GM23248 (cell line): ENCODE results near the gene ABL2. TPM values are rescaled to one million over a fixed set of nuclear protein-coding genes. Genes with fewer than 3 reads are reported as not detected.

ENCODE experiments used
- DNase-seq: peaks from one replicate; pipeline ENCODE4 v3.0.0-alpha.2; 2015
- H2AFZ ChIP-seq: fragments of 200-600 bp; sonication (generic); 2 replicates; pipeline ENCODE4 v1.6.1; 2016; ENCODE audit warnings: antibody characterized with exemption
- H3F3A ChIP-seq: fragments of 200-600 bp; sonication (generic); 2 replicates; pipeline ENCODE4 v1.6.1; 2016; ENCODE audit warnings: mild to moderate bottlenecking, antibody characterized with exemption, mixed run types; ENCODE audit not compliant: insufficient read depth
- H3K27ac ChIP-seq: fragments of 200-600 bp; sonication (generic); 2 replicates; pipeline ENCODE4 v1.5.1; 2016; ENCODE audit warnings: mild to moderate bottlenecking
- H3K27me3 ChIP-seq: fragments of 200-600 bp; sonication (generic); replicated peaks from 2 replicates; pipeline ENCODE4 v1.6.1; 2016; ENCODE audit warnings: mild to moderate bottlenecking; ENCODE audit not compliant: insufficient read depth
- H3K36me3 ChIP-seq: fragments of 200-600 bp; sonication (generic); 2 replicates; pipeline ENCODE4 v1.6.1; 2016; ENCODE audit warnings: low read depth, mild to moderate bottlenecking
- H3K4me1 ChIP-seq: fragments of 200-600 bp; sonication (generic); 2 replicates; pipeline ENCODE4 v1.6.1; 2016; ENCODE audit warnings: mild to moderate bottlenecking; ENCODE audit not compliant: insufficient read depth
- H3K4me2 ChIP-seq: fragments of 200-600 bp; sonication (generic); one replicate; pipeline ENCODE4 v1.6.1; 2016; ENCODE audit warnings: mild to moderate bottlenecking; ENCODE audit not compliant: unreplicated experiment
- H3K4me3 ChIP-seq: fragments of 200-600 bp; sonication (generic); 2 replicates; pipeline ENCODE4 v1.5.1; 2016; ENCODE audit warnings: mild to moderate bottlenecking
- H3K79me2 ChIP-seq: fragments of 200-600 bp; sonication (generic); 2 replicates; pipeline ENCODE4 v1.6.1; 2016; ENCODE audit warnings: mild to moderate bottlenecking; ENCODE audit not compliant: insufficient read depth
- H3K9ac ChIP-seq: fragments of 200-600 bp; sonication (generic); 2 replicates; pipeline ENCODE4 v1.6.1; 2016; ENCODE audit warnings: mild to moderate bottlenecking
- H3K9me2 ChIP-seq: fragments of 200-600 bp; sonication (generic); 2 replicates; pipeline ENCODE4 v1.6.1; 2016; ENCODE audit warnings: mixed run types, mild to moderate bottlenecking, moderate library complexity; ENCODE audit not compliant: insufficient read depth
- H3K9me3 ChIP-seq: fragments of 200-600 bp; sonication (generic); one replicate; pipeline ENCODE4 v1.6.1; 2017; ENCODE audit warnings: low read depth
- H4K20me1 ChIP-seq: fragments of 200-600 bp; sonication (generic); 2 replicates; pipeline ENCODE4 v1.6.0; 2016; ENCODE audit not compliant: insufficient read depth
- EZH2 ChIP-seq: fragments of 200-600 bp; sonication (generic); IDR thresholded peaks from 2 replicates; pipeline ENCODE4 v1.6.1; 2018; ENCODE audit warnings: antibody characterized with exemption, mild to moderate bottlenecking; ENCODE audit not compliant: insufficient read depth, poor library complexity, severe bottlenecking
- EZH2phosphoT487 ChIP-seq: fragments of 200-600 bp; sonication (generic); IDR thresholded peaks from 2 replicates; pipeline ENCODE4 v1.6.1; 2018; ENCODE audit warnings: antibody characterized with exemption, moderate library complexity, mild to moderate bottlenecking, low read depth; ENCODE audit not compliant: insufficient read depth
- WGBS, 2 experiments: methylation state at CpG; one replicate each; pipeline ENCODE4 v1.1.6; 2015 to 2017; ENCODE audit warnings: low lambda C conversion rate in 2 of 2, low coverage in 1 of 2; ENCODE audit errors: missing lambda C conversion rate in 2 of 2; 5-methylcytosine and 5-hydroxymethylcytosine counted together
- in situ Hi-C: fragments of 300-500 bp; cut with MboI; formaldehyde crosslinking; loops from 2 replicates; pipeline ENCODE4 v1.15.0; 2020
- polyA plus RNA-seq: library from polyadenylated mRNA; unstranded; fragments of >200 nt; fragmentation: Nextera tagmentation; extraction: Ambion mirVana; gene quantifications from 2 replicates; pipeline ENCODE4 v1.2.1, GENCODE V29; 2016
- total RNA-seq: library from RNA; depleted of rRNA; stranded (reverse); fragments of >200 nt; shearing (Covaris generic); gene quantifications from 2 replicates; pipeline ENCODE4 v1.2.3, GENCODE V29; 2014

ABL2 gene
- total and polyA plus RNA-seq, 2 experiments from 2014 or later, result 13.2 to 38.6 TPM

DNA sequence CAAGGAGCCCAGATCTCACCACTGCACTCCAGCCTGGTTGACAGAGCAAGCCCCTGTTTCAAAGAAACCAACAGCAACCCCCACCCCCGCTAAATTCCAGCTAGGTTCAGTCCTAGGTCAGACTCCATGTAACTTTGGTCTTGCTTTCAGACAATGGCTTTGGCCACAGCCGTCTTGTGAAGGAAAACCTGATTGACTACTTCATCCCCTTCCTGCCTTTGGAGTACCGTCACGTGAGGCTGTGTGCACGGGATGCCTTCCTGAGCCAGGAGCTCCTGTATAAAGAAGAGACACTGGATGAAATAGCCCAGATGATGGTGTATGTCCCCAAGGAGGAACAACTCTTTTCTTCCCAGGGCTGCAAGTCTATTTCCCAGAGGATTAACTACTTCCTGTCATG lies 134.7 kb downstream of the ABL2 start:
- Histone ChIP-seq H3K4me3 (no peak overlapping the region), H3K36me3 (peaks cover 75% of the 10 kb centered on the region), H3K4me1 (peaks cover 8% of the 10 kb centered on the region), H2AFZ (no peak overlapping the region), H3K9ac (no peak overlapping the region), H3K27ac (no peak overlapping the region), H3K9me3 (no peaks in the 10 kb centered on the region), H3K79me2 (peaks cover 27% of the 10 kb centered on the region), H3K4me2 (no peak overlapping the region), H3K27me3 (no peaks in the 10 kb centered on the region), H4K20me1 (no peaks in the 10 kb centered on the region), H3F3A (peaks cover 94% of the 10 kb centered on the region), H3K9me2 (no peaks in the 10 kb centered on the region)
- in situ Hi-C loops, result loop anchor here (25.0 kb wide), 1 partner anchor 242 kb away; no protein-coding TSS in a partner anchor
- TF ChIP-seq EZH2 (no peak), EZH2phosphoT487 (no peak)
- no peak for DNase-seq
- 78 to 80% methylated on average over 5 of the region's 5 CpGs for WGBS, 2 experiments

DNA sequence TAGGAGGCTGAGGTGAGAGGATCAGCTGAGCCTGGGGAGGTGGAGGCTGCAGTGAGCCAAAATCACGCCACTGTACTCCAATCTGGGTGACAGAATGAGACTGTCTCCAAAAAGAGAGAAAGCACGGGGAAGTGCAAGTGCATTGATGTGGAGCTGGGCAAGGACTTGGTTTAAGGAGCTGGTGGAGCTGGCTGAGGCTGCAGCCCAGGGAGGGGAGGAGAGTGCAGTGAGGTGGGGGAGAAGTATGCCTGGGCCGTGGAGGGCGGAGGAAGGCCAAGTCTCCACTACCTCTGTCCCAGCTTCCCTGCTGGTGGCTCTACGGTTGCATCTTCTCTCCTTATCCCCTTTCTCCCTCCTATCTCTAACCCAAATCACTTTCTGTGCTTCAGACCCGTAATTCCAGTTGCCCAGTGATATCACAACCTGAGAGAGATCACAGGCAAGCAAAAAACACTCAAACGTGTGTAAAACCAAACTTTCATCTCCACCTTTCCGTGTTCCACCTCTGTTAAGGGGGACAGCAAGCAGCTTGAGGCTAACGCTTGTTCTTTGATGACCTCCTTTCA lies 136.5 kb downstream of the ABL2 start:
- peaks cover 8% of the 10 kb centered on the region for H3K4me1 ChIP-seq
- TF ChIP-seq EZH2 (no peak), EZH2phosphoT487 (no peak)
- H4K20me1 ChIP-seq, result no peaks in the 10 kb centered on the region
- peaks cover 18% of the 10 kb centered on the region; the same call in 1 of the 2 replicates for H3K79me2 ChIP-seq
- no peaks in the 10 kb centered on the region for H3K9me2 ChIP-seq
- no peak overlapping the region for H2AFZ ChIP-seq
- DNase-seq, result no peak
- H3K36me3 ChIP-seq, result peaks cover 63% of the 10 kb centered on the region
- in situ Hi-C loops, result loop anchor here (25.0 kb wide), 1 partner anchor 244 kb away; no protein-coding TSS in a partner anchor
- WGBS, 2 experiments, result 85 to 90% methylated on average over 9 of the region's 9 CpGs
- no peak overlapping the region for H3K4me3 ChIP-seq
- H3K9ac ChIP-seq, result peak overlapping the region; percentile 53; the same call in 1 of the 2 replicates
- H3K27me3 ChIP-seq, result no peaks in the 10 kb centered on the region
- no peaks in the 10 kb centered on the region for H3K9me3 ChIP-seq
- H3K27ac ChIP-seq, result peak overlapping the region; percentile 67
- no peak overlapping the region for H3K4me2 ChIP-seq
- H3F3A ChIP-seq, result peaks cover 92% of the 10 kb centered on the region

DNA sequence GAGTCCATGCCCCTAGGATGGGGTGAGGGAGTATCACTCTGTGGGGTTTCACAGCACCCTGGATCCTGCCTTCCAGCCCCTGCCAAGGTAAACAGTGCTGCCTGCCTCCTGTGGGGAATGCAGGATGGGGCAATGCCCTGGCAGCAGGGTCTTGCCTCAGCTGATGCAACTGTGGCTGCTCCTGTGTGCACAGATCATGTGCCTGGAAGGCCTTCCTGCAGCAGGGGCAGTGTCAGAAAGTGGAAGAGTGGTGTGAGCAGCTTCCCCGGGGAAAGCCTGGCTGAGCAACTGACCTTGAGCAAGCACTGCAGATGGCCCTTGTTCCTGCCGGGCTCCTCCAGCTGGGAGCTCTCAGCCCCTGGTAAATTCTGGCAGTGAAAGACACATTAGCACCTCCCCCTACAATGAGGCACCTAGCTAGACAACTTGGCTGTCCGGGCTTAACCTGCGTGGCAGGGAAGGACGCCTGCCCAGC lies 137.7 kb downstream of the ABL2 start:
- H3K36me3 ChIP-seq, result peaks cover 50% of the 10 kb centered on the region
- H3K4me1 ChIP-seq, result peaks cover 8% of the 10 kb centered on the region
- DNase-seq, result peak; percentile 82
- peak overlapping the region; percentile 67 for H3K27ac ChIP-seq
- H3F3A ChIP-seq, result peaks cover 89% of the 10 kb centered on the region
- H3K9me2 ChIP-seq, result no peaks in the 10 kb centered on the region
- H3K27me3 ChIP-seq, result no peaks in the 10 kb centered on the region
- H2AFZ ChIP-seq, result no peak overlapping the region
- peak overlapping the region; percentile 53 for H3K9ac ChIP-seq
- H3K79me2 ChIP-seq, result 0 out of 2 replicates have a peak, but pooled peaks cover 12% of the 10 kb centered on the region
- no peak for TF ChIP-seq EZH2phosphoT487
- TF ChIP-seq EZH2, result no peak
- no peaks in the 10 kb centered on the region for H3K9me3 ChIP-seq
- H4K20me1 ChIP-seq, result no peaks in the 10 kb centered on the region
- WGBS, 2 experiments, result 60 to 67% methylated on average over 5 of the region's 5 CpGs
- in situ Hi-C loops, result loop anchor here (25.0 kb wide), 1 partner anchor 246 kb away; no protein-coding TSS in a partner anchor
- no peak overlapping the region for H3K4me2 ChIP-seq
- no peak overlapping the region for H3K4me3 ChIP-seq

DNA sequence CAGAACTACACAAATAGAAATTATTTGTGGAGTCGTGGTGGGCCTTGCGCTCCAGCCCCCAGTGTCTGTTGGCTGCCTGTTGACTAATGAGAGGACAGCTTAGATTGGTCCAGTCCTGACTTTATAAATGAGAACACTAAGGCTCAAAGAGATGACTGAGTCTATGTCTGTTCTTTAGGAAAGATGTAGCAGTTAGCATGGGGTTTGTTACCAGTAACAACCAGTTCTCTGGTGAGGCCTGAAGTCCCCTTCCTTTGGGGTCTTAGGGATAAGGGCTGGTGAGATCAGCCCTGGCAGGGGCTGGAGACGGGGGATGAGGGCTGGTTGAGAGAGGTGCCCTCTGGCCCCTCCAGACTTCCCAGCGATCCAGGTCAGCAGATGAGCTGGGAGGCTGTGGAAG lies 138.6 kb downstream of the ABL2 start:
- no peaks in the 10 kb centered on the region for H3K9me3 ChIP-seq
- no peaks in the 10 kb centered on the region for H3K27me3 ChIP-seq
- no peaks in the 10 kb centered on the region for H3K9me2 ChIP-seq
- H3K4me2 ChIP-seq, result no peak overlapping the region
- 83 to 89% methylated on average over 4 of the region's 4 CpGs for WGBS, 2 experiments
- H3K9ac ChIP-seq, result peak overlapping the region; percentile 43
- H3K36me3 ChIP-seq, result peaks cover 42% of the 10 kb centered on the region
- in situ Hi-C loops, result loop anchor here (25.0 kb wide), 1 partner anchor 246 kb away; no protein-coding TSS in a partner anchor
- 0 out of 2 replicates have a peak, but pooled peaks cover 8% of the 10 kb centered on the region for H3K79me2 ChIP-seq
- H3K27ac ChIP-seq, result peak overlapping the region; percentile 67
- no peak overlapping the region for H3K4me3 ChIP-seq
- no peak overlapping the region for H2AFZ ChIP-seq
- peaks cover 8% of the 10 kb centered on the region for H3K4me1 ChIP-seq
- no peak for TF ChIP-seq EZH2phosphoT487
- DNase-seq, result no peak
- peaks cover 86% of the 10 kb centered on the region for H3F3A ChIP-seq
- no peaks in the 10 kb centered on the region for H4K20me1 ChIP-seq
